Activated T-cell treated with anti-CD3 and anti-CD28 coated beads, Interleukin-2, amount 50 U/mL, for 24 hours (primary cell): ENCODE measurements around the gene EEPD1.
"Not testable (repeated sequence)": the region's sequence is repeated elsewhere in the genome, so short reads cannot be mapped to it uniquely, and the experiment has no call there.

Experiments used
- DNase-seq: peaks from one replicate; pipeline ENCODE4 v3.0.0-alpha.2; 2020
- H3K27ac Mint-ChIP-seq: 2 replicates; pipeline ENCODE4 v1.8.0; 2020; ENCODE audit warnings: mild to moderate bottlenecking, mixed read lengths
- H3K27me3 Mint-ChIP-seq: 2 replicates; pipeline ENCODE4 v1.8.0; 2020; ENCODE audit warnings: mixed read lengths
- H3K36me3 Mint-ChIP-seq: 2 replicates; pipeline ENCODE4 v1.8.0; 2020; ENCODE audit warnings: low read depth, mixed read lengths
- H3K4me1 Mint-ChIP-seq: 2 replicates; pipeline ENCODE4 v1.8.0; 2020; ENCODE audit warnings: low read depth, mixed read lengths
- H3K4me3 Mint-ChIP-seq: 2 replicates; pipeline ENCODE4 v1.8.0; 2020; ENCODE audit warnings: mild to moderate bottlenecking, moderate library complexity, mixed read lengths
- H3K9me3 Mint-ChIP-seq: 2 replicates; pipeline ENCODE4 v1.8.0; 2020; ENCODE audit warnings: mixed read lengths

The EEPD1 gene

GRCh38 chr7:36152756-36153570 lies at the start of gene EEPD1:
Gene EEPD1 (plus strand): TSS chr7:36153254. CDS start chr7:36154325, 1,071 bp downstream.
- DNase-seq = peak; percentile 100
- H3K4me3 Mint-ChIP-seq = peak within 1 kb of the TSS; percentile 76
- no peaks in the 10 kb centered on the region for H3K27me3 Mint-ChIP-seq
- H3K4me1 Mint-ChIP-seq = peaks cover 33% of the 10 kb centered on the region
- no peaks in the 10 kb centered on the region for H3K36me3 Mint-ChIP-seq
- H3K27ac Mint-ChIP-seq = peak within 1 kb of the TSS; percentile 70
- H3K9me3 Mint-ChIP-seq = no peaks in the 10 kb centered on the region

GRCh38 chr7:36103837-36104561 lies 49.1 kb upstream of the EEPD1 start:
- Mint-ChIP-seq H3K9me3 (peaks cover 6% of the 10 kb centered on the region), H3K27me3 (peaks cover 2% of the 10 kb centered on the region), H3K4me1 (no peaks in the 10 kb centered on the region), H3K36me3 (no peaks in the 10 kb centered on the region), H3K4me3 (no peak overlapping the region), H3K27ac (no peak overlapping the region)
- no peak for DNase-seq

- H3K36me3 Mint-ChIP-seq, DNase-seq, H3K9me3 Mint-ChIP-seq, H3K27me3 Mint-ChIP-seq, H3K4me3 Mint-ChIP-seq, H3K27ac Mint-ChIP-seq, H3K4me1 Mint-ChIP-seq: not testable (repeated sequence)
Measured at GRCh38 chr7:36106972-36107908, 45.8 kb upstream of the EEPD1 start.

- H3K9me3 Mint-ChIP-seq = no peaks in the 10 kb centered on the region
- no peaks in the 10 kb centered on the region for H3K4me1 Mint-ChIP-seq
- DNase-seq = no peak
- no peak overlapping the region for H3K4me3 Mint-ChIP-seq
- no peak overlapping the region for H3K27ac Mint-ChIP-seq
- peaks cover 10% of the 10 kb centered on the region for H3K27me3 Mint-ChIP-seq
- no peaks in the 10 kb centered on the region for H3K36me3 Mint-ChIP-seq
Measured at GRCh38 chr7:36107926-36108631, 45.0 kb upstream of the EEPD1 start.

GRCh38 chr7:36109013-36109627 lies 43.9 kb upstream of the EEPD1 start:
- DNase-seq = no peak
- no peak overlapping the region for H3K4me3 Mint-ChIP-seq
- no peaks in the 10 kb centered on the region for H3K4me1 Mint-ChIP-seq
- H3K36me3 Mint-ChIP-seq = no peaks in the 10 kb centered on the region
- no peaks in the 10 kb centered on the region for H3K9me3 Mint-ChIP-seq
- H3K27ac Mint-ChIP-seq = no peak overlapping the region
- peaks cover 15% of the 10 kb centered on the region for H3K27me3 Mint-ChIP-seq

- Mint-ChIP-seq H3K4me1 (peaks cover 9% of the 10 kb centered on the region), H3K36me3 (no peaks in the 10 kb centered on the region), H3K27me3 (peaks cover 22% of the 10 kb centered on the region), H3K4me3 (no peak overlapping the region), H3K9me3 (no peaks in the 10 kb centered on the region), H3K27ac (no peak overlapping the region)
- DNase-seq = no peak
Measured at GRCh38 chr7:36110584-36110983, 42.5 kb upstream of the EEPD1 start.

- H3K36me3 Mint-ChIP-seq = no peaks in the 10 kb centered on the region
- H3K27ac Mint-ChIP-seq = no peak overlapping the region
- H3K4me3 Mint-ChIP-seq = no peak overlapping the region
- H3K27me3 Mint-ChIP-seq = peaks cover 31% of the 10 kb centered on the region
- peaks cover 29% of the 10 kb centered on the region for H3K4me1 Mint-ChIP-seq
- no peaks in the 10 kb centered on the region for H3K9me3 Mint-ChIP-seq
- no peak for DNase-seq
Measured at GRCh38 chr7:36112969-36113368, 40.1 kb upstream of the EEPD1 start.

- H3K4me1 Mint-ChIP-seq = peaks cover 32% of the 10 kb centered on the region
- H3K36me3 Mint-ChIP-seq = no peaks in the 10 kb centered on the region
- H3K4me3 Mint-ChIP-seq = no peak overlapping the region
- no peaks in the 10 kb centered on the region for H3K9me3 Mint-ChIP-seq
- H3K27ac Mint-ChIP-seq = no peak overlapping the region
- H3K27me3 Mint-ChIP-seq = peaks cover 38% of the 10 kb centered on the region
- DNase-seq = no peak
Measured at GRCh38 chr7:36114355-36114754, 38.7 kb upstream of the EEPD1 start.

GRCh38 chr7:36115448-36116321 lies 37.4 kb upstream of the EEPD1 start:
- peak overlapping the region; percentile 50 for H3K4me3 Mint-ChIP-seq
- peaks cover 40% of the 10 kb centered on the region for H3K27me3 Mint-ChIP-seq
- H3K36me3 Mint-ChIP-seq = no peaks in the 10 kb centered on the region
- peak overlapping the region; percentile 86 for H3K27ac Mint-ChIP-seq
- H3K4me1 Mint-ChIP-seq = peaks cover 32% of the 10 kb centered on the region
- no peaks in the 10 kb centered on the region for H3K9me3 Mint-ChIP-seq
- DNase-seq = peak; percentile 83

GRCh38 chr7:36116347-36117202 lies 36.5 kb upstream of the EEPD1 start:
- DNase-seq = no peak
- peaks cover 6% of the 10 kb centered on the region for H3K9me3 Mint-ChIP-seq
- peaks cover 40% of the 10 kb centered on the region for H3K27me3 Mint-ChIP-seq
- H3K27ac Mint-ChIP-seq = peak overlapping the region; percentile 53
- H3K4me1 Mint-ChIP-seq = peaks cover 32% of the 10 kb centered on the region
- H3K4me3 Mint-ChIP-seq = no peak overlapping the region
- H3K36me3 Mint-ChIP-seq = no peaks in the 10 kb centered on the region

- H3K9me3 Mint-ChIP-seq = peaks cover 10% of the 10 kb centered on the region
- no peak overlapping the region for H3K27ac Mint-ChIP-seq
- no peak overlapping the region for H3K4me3 Mint-ChIP-seq
- peaks cover 32% of the 10 kb centered on the region for H3K4me1 Mint-ChIP-seq
- H3K36me3 Mint-ChIP-seq = no peaks in the 10 kb centered on the region
- peaks cover 40% of the 10 kb centered on the region for H3K27me3 Mint-ChIP-seq
- DNase-seq = no peak
Measured at GRCh38 chr7:36117203-36117840, 35.7 kb upstream of the EEPD1 start.

- peaks cover 2% of the 10 kb centered on the region for H3K36me3 Mint-ChIP-seq
- H3K4me1 Mint-ChIP-seq = peaks cover 32% of the 10 kb centered on the region
- peaks cover 34% of the 10 kb centered on the region for H3K27me3 Mint-ChIP-seq
- no peak overlapping the region for H3K4me3 Mint-ChIP-seq
- no peak for DNase-seq
- no peak overlapping the region for H3K27ac Mint-ChIP-seq
- peaks cover 19% of the 10 kb centered on the region for H3K9me3 Mint-ChIP-seq
Measured at GRCh38 chr7:36118344-36118743, 34.7 kb upstream of the EEPD1 start.
